HFFc6 (cell line): ENCODE results near the gene ELF2. TPM values are rescaled to one million over a fixed set of nuclear protein-coding genes. Genes with fewer than 3 reads are reported as not detected.
"Not testable (repeated sequence)": the region's sequence is repeated elsewhere in the genome, so short reads cannot be mapped to it uniquely, and the experiment has no call there.

ENCODE experiments used
- DNase-seq: peaks from one replicate; pipeline ENCODE4 v3.0.0-alpha.2; 2018
- H3K27ac Mint-ChIP-seq: 2 replicates; pipeline ENCODE4 v1.8.0; 2020; ENCODE audit warnings: mild to moderate bottlenecking, mixed read lengths
- H3K27me3 Mint-ChIP-seq: 2 replicates; pipeline ENCODE4 v1.8.0; 2021; ENCODE audit warnings: mild to moderate bottlenecking, moderate library complexity, mixed read lengths; ENCODE audit not compliant: insufficient read depth
- H3K36me3 Mint-ChIP-seq: 2 replicates; pipeline ENCODE4 v1.8.0; 2021; ENCODE audit warnings: low read depth, mixed read lengths
- H3K4me1 Mint-ChIP-seq: 2 replicates; pipeline ENCODE4 v1.8.0; 2020; ENCODE audit warnings: low read depth, mixed read lengths
- H3K4me3 Mint-ChIP-seq: 2 replicates; pipeline ENCODE4 v1.8.0; 2020; ENCODE audit warnings: mild to moderate bottlenecking, moderate library complexity, mixed read lengths
- H3K9me3 Mint-ChIP-seq: 2 replicates; pipeline ENCODE4 v1.8.0; 2020; ENCODE audit warnings: mild to moderate bottlenecking, mixed read lengths
- total RNA-seq, 6 experiments: library from RNA; stranded (reverse); fragmentation: NEBNext Ultra II Directional; extraction: Animal tissue kit (Norgen Biotek cat#: 25700); gene quantifications; 2 replicates in 1 of 6; 3 replicates in 5 of 6; pipeline ENCODE4 v1.2.3, GENCODE V29; 2021
- TF ChIP-seq, protein P1 (sequence below): fragments of 200-600 bp; sonication (generic); IDR thresholded peaks from 2 replicates; pipeline ENCODE4 v1.5.0; 2021; ENCODE audit warnings: antibody characterized with exemption, mild to moderate bottlenecking

ELF2 gene
- total RNA-seq, 6 experiments from 2014 or later: 17.6 to 23.3 (median 21.1) TPM

DNA sequence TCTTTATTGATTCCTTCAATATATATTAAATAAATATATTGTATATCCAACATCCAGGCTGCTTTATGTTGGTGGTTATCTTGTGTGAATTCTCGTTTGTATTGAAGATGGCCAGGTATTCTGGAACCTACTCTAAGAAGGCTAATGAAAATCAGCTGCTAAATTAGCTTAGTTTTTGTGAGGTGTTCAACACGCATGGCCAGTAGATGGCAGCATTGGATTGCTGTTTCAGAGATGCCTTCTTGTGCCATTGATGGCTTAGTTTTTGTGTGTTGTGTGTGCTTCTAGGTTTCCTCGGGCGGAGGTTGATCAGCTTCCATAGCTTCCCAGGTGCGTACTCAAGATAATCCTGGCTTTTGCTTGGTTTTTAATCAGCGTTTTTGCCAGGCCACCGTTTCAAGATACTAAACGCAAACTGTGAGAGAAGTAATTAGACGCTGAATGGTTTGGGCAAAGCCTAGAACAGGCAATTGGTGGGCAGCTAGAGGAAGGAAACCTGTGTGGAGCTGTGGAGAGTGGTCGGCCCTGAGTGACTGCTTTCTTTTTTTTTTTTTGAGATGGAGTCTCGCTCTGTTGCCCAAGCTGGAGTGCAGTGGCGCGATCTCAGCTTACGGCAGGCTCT, 146.3 kb downstream of the ELF2 start:
- no peak overlapping the region for H3K27ac Mint-ChIP-seq
- TF ChIP-seq, protein P1, sequence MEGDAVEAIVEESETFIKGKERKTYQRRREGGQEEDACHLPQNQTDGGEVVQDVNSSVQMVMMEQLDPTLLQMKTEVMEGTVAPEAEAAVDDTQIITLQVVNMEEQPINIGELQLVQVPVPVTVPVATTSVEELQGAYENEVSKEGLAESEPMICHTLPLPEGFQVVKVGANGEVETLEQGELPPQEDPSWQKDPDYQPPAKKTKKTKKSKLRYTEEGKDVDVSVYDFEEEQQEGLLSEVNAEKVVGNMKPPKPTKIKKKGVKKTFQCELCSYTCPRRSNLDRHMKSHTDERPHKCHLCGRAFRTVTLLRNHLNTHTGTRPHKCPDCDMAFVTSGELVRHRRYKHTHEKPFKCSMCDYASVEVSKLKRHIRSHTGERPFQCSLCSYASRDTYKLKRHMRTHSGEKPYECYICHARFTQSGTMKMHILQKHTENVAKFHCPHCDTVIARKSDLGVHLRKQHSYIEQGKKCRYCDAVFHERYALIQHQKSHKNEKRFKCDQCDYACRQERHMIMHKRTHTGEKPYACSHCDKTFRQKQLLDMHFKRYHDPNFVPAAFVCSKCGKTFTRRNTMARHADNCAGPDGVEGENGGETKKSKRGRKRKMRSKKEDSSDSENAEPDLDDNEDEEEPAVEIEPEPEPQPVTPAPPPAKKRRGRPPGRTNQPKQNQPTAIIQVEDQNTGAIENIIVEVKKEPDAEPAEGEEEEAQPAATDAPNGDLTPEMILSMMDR: peak; percentile 93
- no peak overlapping the region for H3K4me3 Mint-ChIP-seq
- peaks cover 45% of the 10 kb centered on the region for H3K4me1 Mint-ChIP-seq
- H3K9me3 Mint-ChIP-seq: no peaks in the 10 kb centered on the region
- peaks cover 5% of the 10 kb centered on the region for H3K36me3 Mint-ChIP-seq
- DNase-seq: peak; percentile 66
- peaks cover 4% of the 10 kb centered on the region; the same call in 1 of the 2 replicates for H3K27me3 Mint-ChIP-seq

DNA sequence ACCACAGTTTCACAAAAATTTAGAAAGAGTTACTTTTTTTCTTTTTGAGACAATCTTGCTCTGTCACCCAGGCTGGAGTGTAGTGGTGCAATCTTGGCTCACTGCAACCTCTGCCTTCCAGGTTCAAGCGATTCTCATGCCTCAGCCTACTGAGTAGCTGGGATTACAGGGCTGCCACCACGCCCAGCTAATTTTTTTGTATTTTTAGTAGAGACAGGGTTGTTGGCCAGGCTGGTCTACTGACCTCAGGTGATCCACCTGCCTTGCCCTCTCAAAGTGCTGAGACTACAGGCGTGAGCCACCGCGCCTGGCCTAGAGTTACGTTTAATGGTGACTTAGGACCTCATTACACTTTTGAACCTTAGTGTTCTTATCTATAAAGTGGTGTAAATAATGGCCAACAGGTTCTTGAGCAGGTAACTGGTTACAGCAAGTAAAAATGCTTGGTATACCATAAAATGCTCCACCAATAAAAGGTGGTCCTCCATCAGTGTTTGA, 147.1 kb downstream of the ELF2 start:
- H3K4me1 Mint-ChIP-seq: peaks cover 47% of the 10 kb centered on the region
- not testable (repeated sequence) for H3K9me3 Mint-ChIP-seq, H3K4me3 Mint-ChIP-seq, H3K36me3 Mint-ChIP-seq, DNase-seq, H3K27me3 Mint-ChIP-seq, H3K27ac Mint-ChIP-seq

- H3K4me1 Mint-ChIP-seq: peaks cover 56% of the 10 kb centered on the region
- peaks cover 6% of the 10 kb centered on the region for H3K36me3 Mint-ChIP-seq
- no peak overlapping the region for H3K27ac Mint-ChIP-seq
- no peaks in the 10 kb centered on the region for H3K9me3 Mint-ChIP-seq
- no peak overlapping the region for H3K4me3 Mint-ChIP-seq
- TF ChIP-seq, protein P1: no peak
- DNase-seq: no peak
- H3K27me3 Mint-ChIP-seq: peaks cover 4% of the 10 kb centered on the region; the same call in 1 of the 2 replicates
These were observed 148.8 kb downstream of the ELF2 start for GRCh38 chr4:139028191-139028661.

DNA sequence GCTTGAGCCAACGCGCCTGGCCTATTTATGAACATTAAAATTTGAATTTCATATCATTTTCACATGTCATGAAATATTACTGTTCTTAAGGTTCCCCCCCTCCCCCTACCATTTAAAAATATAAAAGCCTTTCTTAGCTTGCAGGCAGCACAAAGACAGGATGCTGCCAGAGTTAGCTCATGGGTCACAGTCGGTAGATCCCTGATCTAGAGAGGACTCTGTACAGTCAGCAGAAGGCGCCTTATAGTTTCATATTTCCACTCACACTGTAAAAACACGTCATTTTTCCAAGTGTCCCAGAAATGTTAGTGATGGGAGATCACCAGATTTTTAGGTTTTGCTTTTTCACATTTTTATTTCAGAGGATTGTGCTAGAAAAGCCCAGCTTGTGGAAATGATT, 149.2 kb downstream of the ELF2 start:
- H3K4me3 Mint-ChIP-seq: no peak overlapping the region
- no peak for DNase-seq
- peaks cover 4% of the 10 kb centered on the region; the same call in 1 of the 2 replicates for H3K27me3 Mint-ChIP-seq
- H3K4me1 Mint-ChIP-seq: peaks cover 60% of the 10 kb centered on the region
- H3K27ac Mint-ChIP-seq: no peak overlapping the region
- H3K9me3 Mint-ChIP-seq: no peaks in the 10 kb centered on the region
- TF ChIP-seq, protein P1: no peak
- peaks cover 6% of the 10 kb centered on the region for H3K36me3 Mint-ChIP-seq

DNA sequence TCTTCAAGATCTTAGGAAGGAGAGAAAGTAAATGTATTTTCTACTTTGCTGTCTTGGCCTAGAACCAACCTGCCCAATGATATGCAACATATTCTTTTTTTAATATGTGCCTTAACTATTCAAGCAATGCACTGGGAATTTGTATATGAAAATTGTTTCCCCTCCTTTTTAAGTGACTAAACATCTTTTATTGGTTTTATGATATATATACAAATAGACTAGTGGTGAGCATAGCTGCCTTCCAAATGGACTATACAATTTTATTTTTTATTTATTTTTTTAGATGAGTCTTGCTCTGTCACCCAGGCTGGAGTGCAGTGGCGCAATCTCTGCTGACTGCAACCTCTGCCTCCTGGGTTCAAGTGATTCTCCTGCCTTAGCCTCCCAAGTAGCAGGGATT, 151.2 kb downstream of the ELF2 start:
- peak overlapping the region; percentile 62; the same call in 1 of the 2 replicates for H3K27ac Mint-ChIP-seq
- no peak overlapping the region for H3K4me3 Mint-ChIP-seq
- H3K9me3 Mint-ChIP-seq: no peaks in the 10 kb centered on the region
- TF ChIP-seq, protein P1: no peak
- peaks cover 2% of the 10 kb centered on the region; the same call in 1 of the 2 replicates for H3K27me3 Mint-ChIP-seq
- peaks cover 6% of the 10 kb centered on the region for H3K36me3 Mint-ChIP-seq
- H3K4me1 Mint-ChIP-seq: peaks cover 54% of the 10 kb centered on the region
- peak; percentile 24 for DNase-seq

- Mint-ChIP-seq H3K36me3 (peaks cover 13% of the 10 kb centered on the region), H3K9me3 (no peaks in the 10 kb centered on the region), H3K4me3 (no peak overlapping the region), H3K4me1 (peaks cover 58% of the 10 kb centered on the region), H3K27ac (0 out of 2 replicates have a peak overlapping the region, but pooled peaks have one; percentile 25), H3K27me3 (no peaks in the 10 kb centered on the region)
- DNase-seq: no peak
- TF ChIP-seq, protein P1: no peak
These were observed 152.3 kb downstream of the ELF2 start for GRCh38 chr4:139024686-139025085.
